ENCODE measurements around the gene DAP.

GRCh38 chr5:10666531-10667299 lies 94.3 kb downstream of the DAP start:
- no peak for TF ChIP-seq REST (IDR thresholded peaks at IDR 0.05; ENCODE audit: insufficient read depth in 1 of 2, low read depth in 2 of 2, low read length in 2 of 2)
- TF ChIP-seq SIN3A (IDR thresholded peaks at IDR 0.05; ENCODE audit: borderline replicate concordance, insufficient read depth, low read length) = no peak
